CD4-positive, alpha-beta T cell treated with Interferon gamma for 1 hour (primary cell): Measurements from ENCODE around the gene SYDE2.
"Not testable (repeated sequence)": the region's sequence is repeated elsewhere in the genome, so short reads cannot be mapped to it uniquely, and the experiment has no call there.

ENCODE experiments used
- DNase-seq: peaks from one replicate; pipeline ENCODE4 v3.0.0-alpha.2; 2020

The SYDE2 gene

DNA sequence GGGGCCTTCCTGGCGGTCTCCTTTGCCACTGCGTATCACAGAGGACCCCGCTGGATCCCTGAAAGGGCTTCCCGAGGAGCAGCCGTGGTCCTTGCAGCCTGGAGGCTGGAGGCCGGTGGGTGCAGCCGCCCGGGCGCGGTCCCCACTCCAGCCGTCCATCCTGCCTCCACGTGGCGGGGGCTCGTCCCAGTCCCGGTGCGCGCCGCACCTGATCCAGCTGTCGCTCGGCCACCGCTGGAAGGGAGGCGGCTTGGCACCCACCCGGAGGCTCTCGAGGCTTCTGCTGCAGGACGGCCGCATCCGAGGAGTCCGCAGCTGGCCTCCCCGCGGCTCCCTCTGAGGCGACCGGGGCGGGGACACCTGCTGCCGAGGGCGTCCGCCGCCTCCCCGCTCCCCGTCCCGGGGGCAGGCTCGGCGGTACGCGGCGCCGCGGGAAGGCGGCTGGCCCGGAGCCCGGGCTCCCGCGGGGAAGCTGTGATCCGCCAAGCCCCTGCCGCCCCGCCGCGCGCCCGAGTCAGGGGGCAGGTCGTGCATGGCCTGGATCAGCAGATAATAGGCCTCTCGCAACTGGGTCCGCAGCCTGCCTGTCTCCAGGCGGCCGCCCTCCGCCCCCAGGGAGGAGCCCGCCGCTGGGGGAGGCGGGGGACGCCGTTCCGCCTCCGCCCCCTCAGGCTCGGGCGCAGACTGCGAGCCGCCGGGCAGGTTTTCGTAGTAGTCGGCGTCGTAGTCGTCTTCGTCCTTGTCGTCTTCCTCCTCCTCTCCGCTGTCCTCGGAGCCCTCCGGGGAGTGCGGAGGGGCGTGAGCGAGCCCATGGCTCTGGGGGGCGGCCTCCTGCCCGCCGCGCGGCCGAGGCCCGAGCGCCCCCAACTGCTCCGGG is at the start of gene SYDE2:
Gene SYDE2 (minus strand): TSS at position 554 of the 877 bp plus-strand sequence. CDS start 20 bp downstream, at position 534.
- DNase-seq = peak; percentile 72

DNA sequence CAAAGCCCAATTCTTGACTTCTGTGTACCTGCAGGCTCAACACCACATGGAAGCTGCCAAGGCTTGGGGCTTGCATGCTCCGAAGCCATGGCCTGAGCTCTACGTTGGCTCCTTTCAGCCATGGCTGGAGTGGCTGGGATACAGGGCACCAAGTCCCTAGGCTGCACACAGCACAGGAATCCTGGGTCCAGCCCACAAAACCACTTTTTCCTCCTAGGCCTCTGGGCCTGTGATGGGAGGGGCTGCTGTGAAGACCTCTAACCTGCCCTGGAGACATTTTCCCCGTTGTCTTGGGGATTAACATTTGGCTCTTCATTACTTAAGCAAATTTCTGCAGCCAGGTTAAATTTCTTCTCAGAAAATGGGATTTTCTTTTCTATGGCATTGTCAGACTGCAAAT is 48.2 kb upstream of the SYDE2 start:
- not testable (repeated sequence) for DNase-seq

GRCh38 chr1:85245891-85246290 is 45.1 kb upstream of the SYDE2 start:
- DNase-seq = no peak

- DNase-seq = no peak
Observed at GRCh38 chr1:85245456-85245855, 44.6 kb upstream of the SYDE2 start.

GRCh38 chr1:85244271-85245061 is 43.6 kb upstream of the SYDE2 start:
- DNase-seq = no peak

DNA sequence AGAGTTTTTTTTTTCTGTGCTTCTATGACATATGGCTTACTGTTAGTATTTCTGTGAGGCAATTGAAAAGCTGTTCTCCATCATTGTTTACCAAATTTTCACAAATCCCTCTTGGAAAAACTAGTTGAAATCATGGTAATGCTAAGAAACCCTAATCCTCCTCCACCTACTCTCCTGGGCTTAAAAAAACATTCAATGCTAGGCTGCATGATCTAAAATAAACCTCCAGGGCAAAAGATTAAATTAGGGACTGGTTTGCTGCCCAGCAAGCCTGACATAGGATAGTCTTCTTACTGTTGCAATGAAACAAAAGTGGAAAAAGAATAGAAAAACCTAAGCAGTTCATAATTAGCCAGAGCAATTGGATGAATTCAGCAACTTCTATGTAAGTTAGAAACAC is 42.6 kb upstream of the SYDE2 start:
- DNase-seq = no peak

- DNase-seq = no peak
Observed at GRCh38 chr1:85240643-85241042, 39.8 kb upstream of the SYDE2 start.

- no peak for DNase-seq
Observed at GRCh38 chr1:85240174-85240601, 39.4 kb upstream of the SYDE2 start.

DNA sequence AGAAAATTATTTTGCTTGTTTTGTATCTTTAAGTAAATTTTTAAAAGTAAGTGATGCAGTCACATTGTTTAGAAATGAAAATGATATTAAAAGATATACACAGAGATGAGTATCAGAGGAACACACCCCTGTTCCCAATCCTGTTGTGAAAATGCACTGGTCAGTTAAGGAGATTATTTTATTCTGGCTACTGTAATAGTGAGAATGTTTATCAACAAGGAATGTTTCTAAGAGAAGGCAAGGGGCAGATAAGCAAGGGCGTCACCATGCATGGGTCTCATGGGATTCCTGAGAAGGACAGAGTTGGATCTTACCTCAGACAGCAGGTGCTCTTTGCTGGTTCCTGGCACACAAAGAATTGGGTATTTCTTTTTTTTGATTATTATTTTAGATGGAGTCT is 36.8 kb upstream of the SYDE2 start:
- DNase-seq = no peak

DNA sequence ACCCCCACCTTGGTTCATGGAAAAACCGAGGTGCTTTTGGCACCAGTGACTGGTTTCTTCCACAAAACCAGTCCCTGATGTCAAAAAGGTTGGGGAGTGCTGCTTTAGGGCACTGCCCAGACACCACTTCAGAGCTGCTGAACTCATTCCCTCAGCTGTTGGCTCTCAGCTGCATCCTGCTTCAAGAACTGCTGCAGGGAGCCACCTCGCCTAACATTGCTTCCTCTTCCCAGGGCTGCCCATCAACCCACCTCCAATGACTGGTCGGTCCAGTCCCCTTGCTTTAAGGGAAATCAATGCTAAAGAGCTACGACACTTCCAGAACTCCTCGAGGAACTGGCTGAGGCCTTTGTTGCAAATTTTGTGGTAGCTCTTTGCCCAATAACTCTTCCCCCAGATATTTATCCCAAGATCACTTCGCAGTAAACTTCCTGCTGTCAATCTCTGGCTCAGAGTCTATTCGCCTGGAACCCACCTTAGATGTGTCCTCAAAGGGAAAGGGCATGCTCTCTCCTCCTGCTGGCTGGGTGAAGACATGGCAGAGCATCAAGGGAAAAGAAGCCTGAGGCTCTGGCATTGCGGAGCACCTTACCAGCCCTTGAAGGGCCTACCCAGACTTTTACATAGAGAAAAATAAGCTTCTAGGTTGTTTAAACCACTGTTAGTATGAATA is 29.6 kb upstream of the SYDE2 start:
- no peak for DNase-seq

GRCh38 chr1:85229574-85230097 is 28.8 kb upstream of the SYDE2 start:
- DNase-seq = no peak

- DNase-seq = no peak
Observed at GRCh38 chr1:85228972-85229371, 28.2 kb upstream of the SYDE2 start.

GRCh38 chr1:85225624-85226380 is 25.0 kb upstream of the SYDE2 start:
- no peak for DNase-seq

- no peak for DNase-seq
Observed at GRCh38 chr1:85224734-85225623, 24.2 kb upstream of the SYDE2 start.

DNA sequence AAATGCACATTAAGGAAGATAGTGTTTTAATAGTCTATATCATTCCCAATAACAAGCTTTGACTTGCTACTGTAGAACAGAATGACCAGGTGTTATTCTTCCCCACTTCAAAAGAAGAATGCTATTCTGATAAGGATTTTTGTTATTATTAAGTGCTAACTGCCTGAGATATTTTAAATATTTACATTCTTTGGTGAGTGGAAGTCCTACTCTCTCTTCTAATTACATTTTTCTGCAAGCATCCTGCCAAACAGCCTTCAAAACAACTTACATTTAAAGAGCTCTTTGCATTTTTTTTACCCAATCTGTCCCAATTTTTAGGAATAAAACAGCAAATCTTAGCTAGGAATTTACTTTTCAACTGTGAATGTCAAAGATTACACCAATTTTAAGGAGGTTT is 23.5 kb upstream of the SYDE2 start:
- DNase-seq = no peak

GRCh38 chr1:85223334-85223733 is 22.5 kb upstream of the SYDE2 start:
- DNase-seq = no peak

DNA sequence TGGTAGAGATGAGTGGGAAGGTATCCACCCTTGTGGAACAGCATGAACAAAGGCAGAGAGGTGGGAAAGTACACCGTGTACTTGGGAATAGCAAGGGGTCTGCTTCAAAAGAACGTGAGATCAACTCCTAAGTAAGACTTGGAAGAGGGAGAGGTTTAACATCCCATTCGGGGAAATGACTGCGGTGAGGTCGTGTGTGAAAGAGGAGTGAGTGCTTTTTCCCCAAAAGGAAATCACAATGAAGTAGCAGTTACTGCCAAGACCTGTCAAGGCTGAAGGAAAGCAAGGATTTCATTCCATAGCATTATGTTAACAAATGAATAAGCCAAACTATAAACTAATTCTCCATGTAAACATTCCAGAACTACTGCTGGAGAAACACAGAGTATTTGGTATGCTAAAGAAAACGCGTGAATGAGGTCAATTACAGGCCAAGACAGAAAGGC is 20.0 kb upstream of the SYDE2 start:
- DNase-seq = no peak

GRCh38 chr1:85219853-85220610 is 19.2 kb upstream of the SYDE2 start:
- no peak for DNase-seq

- DNase-seq = no peak
Observed at GRCh38 chr1:85216697-85217096, 15.9 kb upstream of the SYDE2 start.

DNA sequence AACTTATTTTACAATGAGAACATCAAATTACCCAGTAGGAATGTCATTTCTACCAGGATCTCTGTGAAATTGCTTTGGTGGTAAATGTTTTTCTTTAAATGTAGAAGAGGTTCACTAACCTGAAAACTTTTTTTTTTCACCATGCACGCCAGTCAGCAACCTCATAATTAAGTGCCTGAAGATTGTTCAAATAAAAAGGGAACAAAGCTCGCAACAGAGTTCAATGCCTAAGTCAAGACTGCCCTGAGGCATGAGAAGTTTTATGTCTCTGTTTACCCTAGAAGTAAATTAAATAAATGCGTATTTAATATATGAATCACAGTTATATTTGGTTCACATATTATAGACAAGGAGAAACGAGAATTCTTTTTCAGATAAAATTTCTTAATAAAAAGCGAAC is 13.8 kb upstream of the SYDE2 start:
- DNase-seq = no peak
